Activated naive CD8-positive, alpha-beta T cell treated with anti-CD3 and anti-CD28 coated beads, Interleukin-2, amount 10 ng/mL, durations not matched to agents 7 days and 5 days (primary cell): ENCODE results near the gene KRTAP5-2. TPM values are rescaled to one million over a fixed set of nuclear protein-coding genes. Genes with fewer than 3 reads are reported as not detected.
"Not testable (repeated sequence)": the region's sequence is repeated elsewhere in the genome, so short reads cannot be mapped to it uniquely, and the experiment has no call there.

Source experiments
- ATAC-seq: fragments of 150-1000 bp; cut with Tn5 transposase; one replicate; pipeline ENCODE4 v1.10.0; 2021; ENCODE audit warnings: low read depth, moderate library complexity
- POLR2A ChIA-PET: fragments of 350-600 bp; sonication (Branson Sonifier 250); formaldehyde crosslinking; loops from one replicate; lab custom pipeline; 2021; ENCODE audit warnings: antibody characterized with exemption; lab: Charles Lee
- DNase-seq: peaks from one replicate; pipeline ENCODE4 v3.0.0; 2021
- H3K27ac Mint-ChIP-seq: one replicate; pipeline ENCODE4 v1.8.0; 2022; ENCODE audit warnings: mild to moderate bottlenecking, mixed read lengths
- H3K27me3 Mint-ChIP-seq: one replicate; pipeline ENCODE4 v1.8.0; 2022; ENCODE audit warnings: mild to moderate bottlenecking, moderate library complexity, mixed read lengths
- H3K36me3 Mint-ChIP-seq: one replicate; pipeline ENCODE4 v1.8.0; 2021; ENCODE audit warnings: mild to moderate bottlenecking, mixed read lengths
- H3K4me1 Mint-ChIP-seq: one replicate; pipeline ENCODE4 v1.8.0; 2021; ENCODE audit warnings: mixed read lengths
- H3K4me3 Mint-ChIP-seq: one replicate; pipeline ENCODE4 v1.8.0; 2022; ENCODE audit warnings: mild to moderate bottlenecking, moderate library complexity, mixed read lengths
- H3K9me3 Mint-ChIP-seq: one replicate; pipeline ENCODE4 v1.8.0; 2021; ENCODE audit warnings: mixed read lengths
- total RNA-seq, 2 experiments: library from RNA; stranded (reverse); gene quantifications; one replicate each; pipeline ENCODE4 v1.2.3, GENCODE V29; 2021

The KRTAP5-2 gene
- total RNA-seq, 2 experiments from 2014 or later = not detected

DNA sequence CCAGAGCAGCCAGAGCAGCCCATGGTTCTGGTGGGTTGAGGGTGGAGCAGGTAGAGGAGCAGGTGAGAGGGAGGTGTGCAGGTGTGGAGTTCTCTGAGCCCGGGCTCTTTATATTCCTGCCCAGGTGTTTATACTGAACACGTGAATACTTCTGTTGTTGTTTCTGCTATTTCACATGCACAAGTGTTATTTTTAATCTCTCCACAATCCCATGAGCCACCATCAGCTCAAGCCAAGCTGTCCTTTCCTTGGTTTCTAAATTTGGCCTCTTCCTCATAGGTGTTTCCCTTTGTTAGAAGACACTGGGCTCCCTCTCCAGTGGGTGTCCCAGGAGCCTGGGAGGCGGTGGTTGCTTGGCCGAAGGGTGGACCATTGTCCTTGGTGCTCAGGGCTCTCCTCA is 10.3 kb upstream of the KRTAP5-2 start, which contains the start of gene KRTAP5-3:
Gene KRTAP5-3 (minus strand): TSS at position 101 of the 400 bp plus-strand sequence. CDS start 78 bp downstream, at position 23.
- Mint-ChIP-seq H3K4me3 (no peak within 1 kb of the TSS), H3K27ac (no peak within 1 kb of the TSS), H3K36me3 (no peaks in the 10 kb centered on the region), H3K27me3 (peaks cover 12% of the 10 kb centered on the region), H3K9me3 (no peaks in the 10 kb centered on the region), H3K4me1 (no peaks in the 10 kb centered on the region)
- DNase-seq (no peak), ATAC-seq (no peak)
- POLR2A ChIA-PET = no interaction called here

DNA sequence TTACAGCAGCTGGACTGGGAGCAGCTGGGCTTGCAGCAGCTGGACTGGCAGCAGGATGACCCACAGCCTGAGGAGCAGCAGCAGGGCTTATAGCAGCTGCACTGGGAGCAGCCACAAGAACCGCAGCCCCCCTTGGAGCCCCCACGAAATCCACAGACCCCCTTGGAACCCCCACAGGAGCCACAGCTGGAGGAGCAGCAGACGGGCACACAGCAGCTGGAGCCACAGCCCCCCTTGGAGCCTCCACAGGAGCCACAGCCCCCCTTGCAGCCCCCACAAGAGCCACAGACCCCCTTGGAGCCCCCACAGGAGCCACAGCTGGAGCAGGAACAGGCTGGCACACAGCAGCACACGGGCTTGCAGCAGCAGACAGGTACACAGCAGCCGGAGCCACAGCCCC is 9.8 kb upstream of the KRTAP5-2 start:
- H3K4me1 Mint-ChIP-seq, ATAC-seq, DNase-seq, POLR2A ChIA-PET, H3K36me3 Mint-ChIP-seq, H3K4me3 Mint-ChIP-seq, H3K9me3 Mint-ChIP-seq, H3K27ac Mint-ChIP-seq: not testable (repeated sequence)
- H3K27me3 Mint-ChIP-seq = peaks cover 16% of the 10 kb centered on the region

DNA sequence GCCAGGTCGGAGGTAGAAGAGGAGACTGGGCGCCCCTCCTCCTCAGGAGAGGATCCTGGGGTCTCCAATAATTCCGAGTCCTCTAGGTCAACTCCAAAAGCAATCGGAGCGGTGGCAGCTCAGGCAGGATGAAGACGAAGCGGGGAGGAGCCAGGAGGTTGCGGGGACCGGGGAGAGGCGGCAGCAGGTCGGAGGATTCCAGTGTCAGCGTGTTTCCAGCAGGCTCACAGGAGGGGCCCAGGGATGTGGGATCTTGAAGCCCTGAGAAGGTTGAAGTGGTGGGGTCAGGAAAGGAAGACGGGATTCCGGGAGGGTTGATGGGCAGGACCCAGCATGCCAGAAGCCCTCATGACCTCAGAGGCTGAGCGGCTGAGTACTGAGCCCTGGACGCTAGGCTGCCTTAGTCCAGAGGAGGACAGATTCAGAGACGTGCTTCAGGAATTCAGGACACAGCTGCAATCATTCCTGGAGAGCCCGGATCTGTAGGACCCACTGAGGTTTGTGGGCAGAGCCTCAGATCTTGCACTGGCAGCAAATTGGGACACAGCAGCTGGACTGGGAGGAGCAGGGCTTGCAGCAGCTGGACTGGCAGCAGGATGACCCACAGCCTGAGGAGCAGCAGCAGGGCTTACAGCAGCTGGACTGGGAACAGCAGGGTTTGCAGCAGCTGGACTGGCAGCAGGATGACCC is 9.2 kb upstream of the KRTAP5-2 start:
- peaks cover 18% of the 10 kb centered on the region for H3K27me3 Mint-ChIP-seq
- H3K9me3 Mint-ChIP-seq, H3K36me3 Mint-ChIP-seq, H3K4me3 Mint-ChIP-seq, POLR2A ChIA-PET, H3K4me1 Mint-ChIP-seq, H3K27ac Mint-ChIP-seq, ATAC-seq, DNase-seq: not testable (repeated sequence)

DNA sequence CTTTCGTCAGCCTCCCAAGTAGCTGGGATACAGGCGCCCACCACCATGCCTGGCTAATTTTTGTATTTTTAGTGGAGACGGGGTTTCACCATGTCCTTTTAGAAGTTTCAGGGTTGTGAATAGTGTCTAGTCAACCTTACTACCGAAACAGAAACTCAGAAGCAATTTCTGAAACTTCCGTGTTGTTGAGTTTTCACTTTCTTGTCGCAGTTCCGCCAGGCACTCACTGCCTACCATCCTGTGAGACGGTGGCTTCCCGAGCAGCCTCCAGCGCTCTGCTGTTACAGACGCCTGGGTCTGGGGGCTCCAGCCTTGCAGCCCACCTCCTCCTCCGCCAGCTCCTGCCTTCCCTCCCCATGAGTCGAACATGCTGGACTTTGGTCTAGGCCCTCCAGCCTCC is 7.8 kb upstream of the KRTAP5-2 start:
- H3K36me3 Mint-ChIP-seq, H3K4me1 Mint-ChIP-seq, DNase-seq, H3K27ac Mint-ChIP-seq, H3K4me3 Mint-ChIP-seq, H3K9me3 Mint-ChIP-seq, ATAC-seq, POLR2A ChIA-PET: not testable (repeated sequence)
- H3K27me3 Mint-ChIP-seq = peaks cover 29% of the 10 kb centered on the region

DNA sequence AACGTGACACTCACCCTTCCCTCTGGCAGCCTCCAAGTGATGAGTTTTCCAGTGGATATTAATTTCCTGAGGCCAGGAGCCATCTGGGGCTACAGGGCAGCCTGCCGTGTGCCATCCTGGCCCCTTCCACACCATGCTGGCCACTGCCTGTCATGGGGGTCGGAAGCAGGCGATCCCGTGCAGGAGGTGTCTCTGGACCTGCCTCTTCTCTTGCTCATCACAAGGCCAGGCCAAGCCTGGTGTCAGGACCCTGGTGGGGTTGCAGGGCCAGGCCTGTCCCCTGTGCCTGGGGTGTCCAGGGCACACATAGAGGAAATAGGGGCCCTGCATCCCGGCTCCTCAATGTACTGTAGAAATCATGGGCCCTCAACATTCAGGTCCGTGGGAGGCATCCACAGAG is 6.6 kb upstream of the KRTAP5-2 start:
- Mint-ChIP-seq H3K27me3 (peaks cover 34% of the 10 kb centered on the region), H3K36me3 (no peaks in the 10 kb centered on the region), H3K4me1 (no peaks in the 10 kb centered on the region), H3K27ac (no peak overlapping the region), H3K4me3 (no peak overlapping the region), H3K9me3 (no peaks in the 10 kb centered on the region)
- DNase-seq = no peak
- POLR2A ChIA-PET = no interaction called here
- ATAC-seq = no peak

DNA sequence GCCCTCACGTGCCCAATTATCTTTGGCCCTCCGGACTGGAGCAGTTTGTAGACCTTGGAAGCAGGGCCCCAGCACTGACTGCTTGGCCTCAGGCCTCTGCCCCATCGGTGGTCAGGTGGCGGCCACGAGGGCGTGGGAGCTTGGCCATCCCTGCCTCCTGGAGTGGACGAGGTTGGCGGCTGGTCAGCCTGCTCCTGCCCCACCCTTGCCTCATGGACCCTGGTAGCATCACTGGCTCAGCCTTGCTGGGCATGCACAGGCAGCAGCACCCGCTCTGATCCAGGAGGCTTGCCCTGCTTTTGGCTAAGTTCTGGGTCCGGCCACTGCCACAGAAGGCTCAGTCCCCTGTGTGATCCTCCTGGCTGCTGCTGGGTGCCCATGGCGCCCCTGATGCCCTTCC is 6.1 kb upstream of the KRTAP5-2 start:
- ATAC-seq (no peak), DNase-seq (no peak)
- H3K4me1 Mint-ChIP-seq = no peaks in the 10 kb centered on the region
- H3K4me3 Mint-ChIP-seq = no peak overlapping the region
- POLR2A ChIA-PET = no interaction called here
- H3K27me3 Mint-ChIP-seq = peaks cover 38% of the 10 kb centered on the region
- no peak overlapping the region for H3K27ac Mint-ChIP-seq
- H3K9me3 Mint-ChIP-seq = no peaks in the 10 kb centered on the region
- H3K36me3 Mint-ChIP-seq = no peaks in the 10 kb centered on the region

DNA sequence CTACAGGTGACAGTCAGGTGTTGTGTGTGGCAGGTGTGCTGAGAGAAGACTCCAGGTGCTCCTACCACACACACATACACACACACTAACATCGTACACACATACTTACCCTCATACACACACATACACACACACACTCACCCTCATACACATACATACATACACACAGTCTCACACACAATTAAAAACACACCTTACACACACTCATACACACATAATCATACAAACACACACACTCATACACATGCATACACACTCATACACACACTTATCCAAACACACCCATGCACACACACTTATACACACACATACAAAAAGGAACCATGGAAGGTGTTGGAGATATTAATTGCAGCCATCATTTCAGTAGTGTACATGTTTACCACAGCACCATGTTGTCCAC is 5.5 kb upstream of the KRTAP5-2 start:
- H3K4me3 Mint-ChIP-seq = no peak overlapping the region
- H3K27me3 Mint-ChIP-seq = peaks cover 40% of the 10 kb centered on the region

DNA sequence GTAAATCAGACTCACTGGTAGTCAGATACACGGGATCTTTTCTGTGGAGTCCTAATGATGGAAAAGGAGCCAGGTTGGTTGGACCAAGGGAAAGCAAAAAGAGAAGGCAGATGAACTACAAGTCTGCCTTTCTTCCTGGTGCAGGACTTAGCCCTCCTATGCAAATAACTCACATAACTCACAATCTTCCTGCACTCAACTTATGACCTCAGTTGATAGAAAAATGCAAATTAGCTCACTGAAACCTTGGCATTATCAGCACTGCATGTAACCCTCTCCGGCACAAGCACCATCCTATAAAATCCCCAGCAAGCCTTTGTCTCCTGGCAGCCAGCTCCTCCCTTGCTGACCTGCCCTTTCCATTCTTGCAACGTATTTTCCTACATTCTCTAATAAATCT is 3.6 kb upstream of the KRTAP5-2 start:
- POLR2A ChIA-PET, H3K27ac Mint-ChIP-seq, H3K4me1 Mint-ChIP-seq, DNase-seq, H3K9me3 Mint-ChIP-seq, H3K4me3 Mint-ChIP-seq, H3K36me3 Mint-ChIP-seq, ATAC-seq: not testable (repeated sequence)
- peaks cover 46% of the 10 kb centered on the region for H3K27me3 Mint-ChIP-seq

More for the DNA sequence above, 5.5 kb upstream of the KRTAP5-2 start:
- Mint-ChIP-seq H3K9me3 (no peaks in the 10 kb centered on the region), H3K27ac (no peak overlapping the region), H3K36me3 (no peaks in the 10 kb centered on the region), H3K4me1 (no peaks in the 10 kb centered on the region)
- ATAC-seq (no peak), DNase-seq (no peak)
- POLR2A ChIA-PET = no interaction called here

DNA sequence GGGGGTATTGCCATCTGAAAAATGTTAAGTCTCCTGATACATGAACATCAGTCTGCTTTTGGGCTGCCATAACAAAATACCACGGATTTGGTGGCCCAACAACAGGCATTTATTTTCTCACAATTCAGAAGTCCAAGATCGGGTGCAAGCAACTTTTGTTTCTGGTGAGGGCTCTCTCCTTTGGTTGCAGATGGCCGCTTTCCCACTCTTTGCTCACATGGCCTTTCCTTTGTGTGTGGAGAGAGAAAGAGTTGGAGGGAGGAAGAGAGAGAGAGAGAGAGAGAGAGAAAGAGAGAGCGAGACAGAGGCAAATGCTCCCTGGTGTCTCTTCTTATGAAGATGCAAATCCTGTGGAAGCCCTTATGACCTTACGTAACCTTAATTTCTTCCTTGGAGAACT is 2.5 kb upstream of the KRTAP5-2 start:
- POLR2A ChIA-PET = no interaction called here
- H3K36me3 Mint-ChIP-seq = no peaks in the 10 kb centered on the region
- no peak for DNase-seq
- H3K9me3 Mint-ChIP-seq = no peaks in the 10 kb centered on the region
- no peak overlapping the region for H3K4me3 Mint-ChIP-seq
- H3K4me1 Mint-ChIP-seq = no peaks in the 10 kb centered on the region
- ATAC-seq = no peak
- peaks cover 54% of the 10 kb centered on the region for H3K27me3 Mint-ChIP-seq
- no peak overlapping the region for H3K27ac Mint-ChIP-seq

DNA sequence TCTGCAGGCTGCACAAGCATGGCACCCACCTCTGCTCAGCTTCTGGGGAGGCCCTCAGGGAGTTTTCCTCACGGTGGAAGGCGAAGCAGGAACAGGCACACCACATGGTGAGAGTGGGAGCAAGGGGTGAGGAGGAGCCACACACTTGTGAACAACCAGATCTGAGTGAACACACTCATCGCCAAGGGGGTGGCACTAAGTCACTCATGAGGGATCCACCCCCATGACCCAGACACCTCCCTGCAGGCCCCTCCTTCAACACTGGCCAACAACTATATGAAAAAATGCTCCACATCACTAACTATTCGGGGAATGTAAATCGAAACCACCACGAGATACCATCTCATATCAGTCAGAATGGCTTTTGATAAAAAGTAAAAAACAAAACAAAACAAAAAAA is 722 bp upstream of the KRTAP5-2 start:
- H3K4me1 Mint-ChIP-seq = peaks cover 1% of the 10 kb centered on the region
- POLR2A ChIA-PET = no interaction called here
- H3K27me3 Mint-ChIP-seq = peaks cover 61% of the 10 kb centered on the region
- DNase-seq (no peak), ATAC-seq (no peak)
- H3K9me3 Mint-ChIP-seq = no peaks in the 10 kb centered on the region
- no peak overlapping the region for H3K4me3 Mint-ChIP-seq
- no peaks in the 10 kb centered on the region for H3K36me3 Mint-ChIP-seq
- no peak overlapping the region for H3K27ac Mint-ChIP-seq

DNA sequence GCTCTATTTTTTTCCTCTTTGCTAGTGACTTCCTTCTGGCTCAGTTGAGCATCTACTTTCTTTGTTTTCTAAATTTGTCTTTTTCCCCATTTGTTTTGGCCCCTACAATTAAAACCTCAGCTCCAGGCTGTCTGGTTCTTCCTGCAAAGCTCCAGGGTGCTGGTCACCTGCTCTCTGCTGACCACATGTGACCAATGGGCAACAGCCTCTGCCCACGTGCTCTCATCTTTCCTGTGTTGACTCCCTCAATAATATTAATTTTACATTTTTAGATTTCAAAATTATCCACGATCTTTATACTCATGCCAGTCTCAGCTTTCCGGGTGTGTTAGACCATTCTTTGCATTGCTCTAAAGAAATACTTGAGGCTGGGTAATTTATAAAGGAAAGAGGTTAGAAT is 312 bp upstream of the KRTAP5-2 start:
- H3K4me3 Mint-ChIP-seq, H3K9me3 Mint-ChIP-seq, ATAC-seq, H3K4me1 Mint-ChIP-seq, POLR2A ChIA-PET, H3K36me3 Mint-ChIP-seq, H3K27ac Mint-ChIP-seq, DNase-seq: not testable (repeated sequence)
- H3K27me3 Mint-ChIP-seq = peaks cover 65% of the 10 kb centered on the region

DNA sequence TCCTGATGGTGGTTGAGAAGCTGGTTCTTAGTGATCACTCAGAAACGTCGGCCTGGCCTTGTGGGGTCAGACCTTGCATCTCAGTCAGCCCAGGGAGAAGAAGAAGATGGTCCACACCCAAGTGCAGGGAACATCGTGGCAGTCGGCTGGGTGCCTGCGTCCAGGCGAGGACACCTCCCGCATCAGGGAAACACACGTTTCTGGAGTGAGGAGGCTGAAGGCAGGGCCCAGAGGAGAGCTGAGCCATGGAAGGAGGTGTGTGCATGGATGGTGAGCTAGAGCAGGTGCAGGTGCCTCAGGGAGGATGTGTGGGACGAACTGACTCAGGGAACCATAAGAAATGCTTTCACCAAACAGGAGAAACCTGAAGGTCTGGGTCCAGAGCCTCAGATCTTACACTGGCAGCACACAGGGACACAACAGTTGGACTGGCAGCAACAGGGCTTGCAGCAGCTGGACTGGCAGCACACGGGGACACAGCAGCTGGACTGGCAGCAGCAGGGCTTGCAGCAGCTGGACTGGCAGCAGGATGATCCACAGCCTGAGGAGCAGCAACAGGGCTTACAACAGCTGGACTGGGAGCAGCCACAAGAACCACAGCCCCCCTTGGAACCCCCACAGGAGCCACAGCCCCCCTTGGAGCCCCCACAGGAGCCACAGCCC is 632 bp downstream of the KRTAP5-2 start:
- no peaks in the 10 kb centered on the region for H3K9me3 Mint-ChIP-seq
- H3K27me3 Mint-ChIP-seq = peaks cover 68% of the 10 kb centered on the region
- H3K4me3 Mint-ChIP-seq = no peak overlapping the region
- DNase-seq (no peak), ATAC-seq (no peak)
- no peaks in the 10 kb centered on the region for H3K36me3 Mint-ChIP-seq
- peaks cover 1% of the 10 kb centered on the region for H3K4me1 Mint-ChIP-seq
- H3K27ac Mint-ChIP-seq = no peak overlapping the region
- POLR2A ChIA-PET = no interaction called here

DNA sequence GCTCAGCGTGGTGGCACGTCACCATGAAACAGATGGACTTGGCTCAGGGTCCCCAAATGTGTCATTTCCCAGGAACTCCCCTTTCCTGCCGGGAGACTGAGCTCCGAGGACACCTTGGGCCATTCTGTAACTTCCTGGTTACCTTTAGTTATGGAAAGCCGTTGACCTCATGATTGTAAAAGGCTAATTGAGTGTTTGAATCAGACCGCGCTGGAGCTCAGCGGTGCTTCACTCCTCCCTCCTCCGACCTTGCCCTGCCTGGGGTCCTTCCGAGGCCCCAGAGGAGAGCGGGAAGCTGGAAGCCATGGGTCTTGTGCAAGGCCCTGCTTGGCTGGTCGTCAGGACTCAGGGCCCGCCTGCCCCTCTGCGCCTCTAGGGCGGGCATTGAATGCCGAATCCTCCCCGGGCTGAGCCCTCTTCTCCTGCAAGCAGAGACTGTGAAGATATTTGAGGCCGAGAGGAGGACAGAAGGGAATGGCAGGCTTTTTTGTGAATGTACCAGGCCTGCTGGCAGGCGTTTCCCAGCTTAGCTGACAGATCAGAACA is 1.4 kb downstream of the KRTAP5-2 start:
- DNase-seq, H3K27ac Mint-ChIP-seq, H3K36me3 Mint-ChIP-seq, ATAC-seq, H3K9me3 Mint-ChIP-seq, H3K4me3 Mint-ChIP-seq, H3K4me1 Mint-ChIP-seq, POLR2A ChIA-PET: not testable (repeated sequence)
- peaks cover 63% of the 10 kb centered on the region for H3K27me3 Mint-ChIP-seq

DNA sequence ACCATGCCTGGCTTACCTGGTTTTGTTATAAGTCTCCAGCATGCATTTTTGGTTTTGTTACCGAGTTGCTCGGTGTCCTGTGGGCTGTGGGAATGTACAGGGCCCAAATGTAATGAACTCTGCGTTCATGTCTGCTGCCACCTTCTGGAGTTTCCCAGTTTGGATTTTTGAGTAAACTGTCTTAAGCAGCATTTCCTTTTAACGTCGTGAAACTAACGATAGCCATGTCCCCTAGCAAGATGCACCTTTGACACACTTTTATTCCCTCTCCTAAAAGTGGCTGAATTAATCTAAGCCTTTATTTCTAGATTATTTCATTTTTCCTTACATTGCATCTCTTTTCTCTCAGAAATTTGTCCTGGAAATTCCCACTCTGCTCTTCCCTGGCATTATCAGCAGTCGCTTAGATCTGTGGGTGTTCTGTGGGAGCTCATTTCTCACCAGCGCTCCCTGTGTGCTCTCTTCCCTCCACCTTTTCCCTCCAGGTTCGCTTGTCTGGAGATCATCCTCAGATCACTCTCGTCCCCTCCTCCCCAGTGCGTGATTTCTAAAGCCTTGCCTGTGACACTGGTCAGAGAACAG is 2.0 kb downstream of the KRTAP5-2 start:
- POLR2A ChIA-PET, H3K27ac Mint-ChIP-seq: not testable (repeated sequence)

More for the DNA sequence above, 2.0 kb downstream of the KRTAP5-2 start:
- H3K27me3 Mint-ChIP-seq = peaks cover 59% of the 10 kb centered on the region
- H3K4me1 Mint-ChIP-seq, H3K36me3 Mint-ChIP-seq, H3K9me3 Mint-ChIP-seq, H3K4me3 Mint-ChIP-seq, DNase-seq, ATAC-seq: not testable (repeated sequence)
